Vagina (tissue), 2 donors: ENCODE data around the gene AHCYL2.

Source experiments
- POLR2A ChIP-seq, 2 donors: fragments of 450-650 bp; IDR thresholded peaks; one replicate each; pipeline ENCODE4 v1.6.1; 2017; ENCODE audit warnings: antibody characterized with exemption in 2 of 2, mild to moderate bottlenecking in 2 of 2, moderate library complexity in 2 of 2
- POLR2AphosphoS5 ChIP-seq, 2 donors: sonication (generic); formaldehyde crosslinking; IDR thresholded peaks; one replicate each; pipeline ENCODE4 v1.9.0; 2017; ENCODE audit warnings: antibody characterized with exemption in 2 of 2, mild to moderate bottlenecking in 2 of 2, low read depth in 1 of 2; ENCODE audit not compliant: insufficient read depth in 1 of 2
- TF ChIP-seq, protein P1 (sequence below), 3 experiments: fragments of 450-650 bp in 2 of 3; fragments of 200-600 bp in 1 of 3; sonication (generic) in 1 of 3; IDR thresholded peaks; one replicate each; pipeline ENCODE4 v1.5.1; 2017 to 2019; ENCODE audit warnings: antibody characterized with exemption in 3 of 3, mild to moderate bottlenecking in 2 of 3, moderate library complexity in 2 of 3

DNA sequence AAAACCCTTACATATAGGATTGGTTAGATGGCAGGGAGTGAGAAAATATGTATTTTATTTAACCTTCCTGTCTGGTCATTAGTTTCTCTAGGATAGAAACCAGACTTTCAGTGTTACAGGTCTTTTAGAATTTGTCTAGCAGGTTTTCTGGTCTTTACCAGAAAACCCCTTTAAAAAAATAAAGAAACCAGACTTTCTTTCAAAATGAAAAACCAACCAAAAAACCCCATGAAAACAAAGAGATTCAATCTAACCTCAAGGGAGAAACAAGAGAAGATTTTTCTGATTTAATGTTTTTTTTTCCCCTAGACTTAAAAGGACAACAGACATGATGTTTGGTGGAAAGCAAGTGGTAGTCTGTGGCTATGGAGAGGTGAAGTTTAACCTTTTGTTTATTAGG, 180.7 kb downstream of the AHCYL2 start:
- TF ChIP-seq, protein P1, sequence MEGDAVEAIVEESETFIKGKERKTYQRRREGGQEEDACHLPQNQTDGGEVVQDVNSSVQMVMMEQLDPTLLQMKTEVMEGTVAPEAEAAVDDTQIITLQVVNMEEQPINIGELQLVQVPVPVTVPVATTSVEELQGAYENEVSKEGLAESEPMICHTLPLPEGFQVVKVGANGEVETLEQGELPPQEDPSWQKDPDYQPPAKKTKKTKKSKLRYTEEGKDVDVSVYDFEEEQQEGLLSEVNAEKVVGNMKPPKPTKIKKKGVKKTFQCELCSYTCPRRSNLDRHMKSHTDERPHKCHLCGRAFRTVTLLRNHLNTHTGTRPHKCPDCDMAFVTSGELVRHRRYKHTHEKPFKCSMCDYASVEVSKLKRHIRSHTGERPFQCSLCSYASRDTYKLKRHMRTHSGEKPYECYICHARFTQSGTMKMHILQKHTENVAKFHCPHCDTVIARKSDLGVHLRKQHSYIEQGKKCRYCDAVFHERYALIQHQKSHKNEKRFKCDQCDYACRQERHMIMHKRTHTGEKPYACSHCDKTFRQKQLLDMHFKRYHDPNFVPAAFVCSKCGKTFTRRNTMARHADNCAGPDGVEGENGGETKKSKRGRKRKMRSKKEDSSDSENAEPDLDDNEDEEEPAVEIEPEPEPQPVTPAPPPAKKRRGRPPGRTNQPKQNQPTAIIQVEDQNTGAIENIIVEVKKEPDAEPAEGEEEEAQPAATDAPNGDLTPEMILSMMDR (IDR thresholded peaks at IDR 0.05): no peak
- TF ChIP-seq POLR2AphosphoS5 (IDR thresholded peaks at IDR 0.05; ENCODE audit: insufficient read depth in 1 of 2, low read depth in 1 of 2) (no peak), POLR2A (IDR thresholded peaks at IDR 0.05) (no peak)
